ENCODE measurements around the gene SCN9A.

SCN9A gene

DNA sequence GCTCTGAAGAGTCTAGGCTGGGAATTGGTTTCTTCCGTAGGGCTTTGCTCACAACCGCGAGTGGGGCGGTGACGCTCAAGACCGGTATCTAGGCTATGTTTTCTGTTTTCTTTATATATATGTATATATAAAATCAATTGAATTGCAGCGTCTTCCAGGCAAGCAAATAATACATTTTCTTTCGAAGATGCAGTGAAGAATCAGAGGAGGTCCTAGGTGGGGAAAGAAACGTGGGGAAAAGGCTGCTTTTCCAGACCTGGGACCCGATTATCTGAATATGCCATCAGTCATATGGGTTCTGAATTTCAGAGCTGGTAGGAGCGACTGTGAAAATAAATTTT lies 714 bp upstream of the SCN9A start:
- peak overlapping the region; percentile 71 for H3K4me3 ChIP-seq (ENCODE audit: low read length)
- TF ChIP-seq, protein P1, sequence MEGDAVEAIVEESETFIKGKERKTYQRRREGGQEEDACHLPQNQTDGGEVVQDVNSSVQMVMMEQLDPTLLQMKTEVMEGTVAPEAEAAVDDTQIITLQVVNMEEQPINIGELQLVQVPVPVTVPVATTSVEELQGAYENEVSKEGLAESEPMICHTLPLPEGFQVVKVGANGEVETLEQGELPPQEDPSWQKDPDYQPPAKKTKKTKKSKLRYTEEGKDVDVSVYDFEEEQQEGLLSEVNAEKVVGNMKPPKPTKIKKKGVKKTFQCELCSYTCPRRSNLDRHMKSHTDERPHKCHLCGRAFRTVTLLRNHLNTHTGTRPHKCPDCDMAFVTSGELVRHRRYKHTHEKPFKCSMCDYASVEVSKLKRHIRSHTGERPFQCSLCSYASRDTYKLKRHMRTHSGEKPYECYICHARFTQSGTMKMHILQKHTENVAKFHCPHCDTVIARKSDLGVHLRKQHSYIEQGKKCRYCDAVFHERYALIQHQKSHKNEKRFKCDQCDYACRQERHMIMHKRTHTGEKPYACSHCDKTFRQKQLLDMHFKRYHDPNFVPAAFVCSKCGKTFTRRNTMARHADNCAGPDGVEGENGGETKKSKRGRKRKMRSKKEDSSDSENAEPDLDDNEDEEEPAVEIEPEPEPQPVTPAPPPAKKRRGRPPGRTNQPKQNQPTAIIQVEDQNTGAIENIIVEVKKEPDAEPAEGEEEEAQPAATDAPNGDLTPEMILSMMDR (conservative IDR thresholded peaks at IDR 0.05; ENCODE audit: low read length) = no peak
- DNase-seq (ENCODE audit: low read depth) = no peak

DNA sequence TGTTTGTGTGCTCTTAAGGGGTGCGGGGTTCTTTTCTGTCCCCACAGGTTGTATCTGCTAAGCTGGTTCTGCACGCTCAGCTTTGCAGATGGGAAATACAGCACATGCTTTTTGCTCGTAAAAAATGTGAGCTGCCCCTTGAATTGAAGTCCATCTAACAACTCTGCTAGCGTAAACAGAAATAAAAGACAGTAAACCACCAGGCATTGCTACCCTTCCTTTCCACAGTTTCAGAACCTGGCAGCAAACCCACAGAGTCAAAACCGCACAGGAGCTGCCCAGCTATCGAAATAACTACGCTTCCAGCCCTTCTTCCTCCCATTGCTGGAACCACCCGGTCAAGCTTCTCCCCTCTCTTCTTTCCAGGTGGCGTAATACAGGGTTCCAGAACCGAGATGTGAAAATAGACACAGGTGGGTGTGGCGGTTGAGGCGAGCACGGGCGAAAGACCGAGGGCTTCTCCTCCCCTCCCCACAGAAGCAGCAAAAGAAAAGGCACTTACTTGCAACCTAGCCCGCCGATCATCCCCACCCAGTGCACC lies 479 bp downstream of the SCN9A start:
- peak overlapping the region; percentile 71 for H3K4me3 ChIP-seq (ENCODE audit: low read length)
- no peak for DNase-seq (ENCODE audit: low read depth)
- TF ChIP-seq, protein P1 (conservative IDR thresholded peaks at IDR 0.05; ENCODE audit: low read length) = no peak

DNA sequence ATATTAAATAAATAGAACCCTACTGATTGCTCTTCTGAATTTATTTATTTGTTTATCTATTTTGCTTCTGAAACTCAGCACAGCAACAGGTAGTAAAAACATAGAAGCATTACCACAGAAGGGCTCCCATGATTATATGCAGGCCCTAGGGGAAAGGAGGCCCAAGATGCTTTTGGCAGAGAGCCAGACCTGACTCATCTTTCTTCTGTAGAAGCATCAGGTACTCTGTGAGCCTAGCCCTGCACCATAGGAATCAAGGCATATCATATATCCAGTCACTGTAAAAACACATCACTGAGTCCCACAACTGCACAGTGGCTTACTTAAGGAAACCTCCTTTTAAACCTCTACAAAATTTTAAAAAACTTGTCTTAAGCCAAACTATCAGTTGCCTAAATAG lies 1.8 kb downstream of the SCN9A start:
- TF ChIP-seq, protein P1 (conservative IDR thresholded peaks at IDR 0.05; ENCODE audit: low read length) = no peak
- no peak overlapping the region for H3K4me3 ChIP-seq (ENCODE audit: low read length)
- DNase-seq (ENCODE audit: low read depth) = no peak

DNA sequence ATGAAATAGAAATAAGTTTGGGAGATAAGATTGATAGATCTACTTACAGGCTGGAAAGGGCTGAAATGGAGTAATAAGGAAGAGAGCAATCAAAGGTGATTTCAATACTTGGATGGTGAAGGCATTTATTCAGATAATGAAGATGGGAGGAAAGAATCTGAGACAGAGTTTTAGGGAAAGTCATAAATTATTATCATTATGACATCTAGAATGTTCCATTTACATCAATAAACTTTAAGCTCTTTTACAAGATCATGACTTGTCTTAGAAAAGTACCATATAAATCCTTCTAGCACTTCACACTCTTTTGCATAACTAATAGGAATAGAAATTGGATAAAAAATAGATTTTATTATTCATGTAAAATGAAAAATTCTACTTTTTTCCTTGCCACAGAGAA lies 2.2 kb downstream of the SCN9A start:
- no peak for DNase-seq (ENCODE audit: low read depth)
- TF ChIP-seq, protein P1 (conservative IDR thresholded peaks at IDR 0.05; ENCODE audit: low read length) = no peak
- H3K4me3 ChIP-seq (ENCODE audit: low read length) = no peak overlapping the region

DNA sequence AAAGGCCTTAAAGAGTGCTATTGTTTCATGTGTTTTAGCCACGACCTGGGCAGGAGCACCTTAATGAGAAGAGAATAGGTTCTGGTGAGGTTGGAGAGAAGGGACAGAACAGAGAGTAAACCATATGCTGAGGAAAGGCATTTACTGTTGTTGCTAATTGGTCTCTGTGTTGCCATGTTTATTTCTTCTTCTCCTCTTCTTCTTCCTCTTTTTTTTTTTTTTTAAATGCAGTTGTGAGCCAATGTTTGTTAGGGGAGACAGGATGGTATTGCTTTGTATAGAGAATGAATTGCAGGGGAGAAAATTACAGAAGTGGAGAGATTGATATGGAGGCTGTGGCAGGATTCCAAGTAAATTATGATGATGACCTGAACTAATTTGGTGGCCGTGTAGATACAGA lies 2.6 kb downstream of the SCN9A start:
- no peak overlapping the region for H3K4me3 ChIP-seq (ENCODE audit: low read length)
- DNase-seq (ENCODE audit: low read depth) = no peak
- TF ChIP-seq, protein P1 (conservative IDR thresholded peaks at IDR 0.05; ENCODE audit: low read length) = no peak

DNA sequence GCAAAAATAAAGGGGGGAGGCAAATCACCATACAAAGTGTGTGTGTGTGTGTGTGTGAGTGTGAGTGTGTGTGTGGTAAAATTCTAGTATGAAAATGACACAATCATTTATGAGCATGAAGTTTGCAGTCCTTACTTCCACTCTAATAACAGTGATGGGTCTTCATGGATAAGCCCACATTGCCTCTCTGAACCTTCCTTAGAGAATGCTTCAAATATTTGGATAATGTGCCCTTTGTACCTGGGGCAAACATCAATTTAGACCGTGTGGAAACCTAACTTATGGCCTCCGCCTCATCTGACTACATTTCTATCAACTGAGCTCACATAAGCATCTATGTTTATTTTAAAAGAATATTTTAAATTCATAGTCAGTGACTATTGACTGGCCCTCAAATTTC lies 3.7 kb downstream of the SCN9A start:
- TF ChIP-seq, protein P1 (conservative IDR thresholded peaks at IDR 0.05; ENCODE audit: low read length) = no peak
- no peak for DNase-seq (ENCODE audit: low read depth)
- H3K4me3 ChIP-seq (ENCODE audit: low read length) = no peak overlapping the region

DNA sequence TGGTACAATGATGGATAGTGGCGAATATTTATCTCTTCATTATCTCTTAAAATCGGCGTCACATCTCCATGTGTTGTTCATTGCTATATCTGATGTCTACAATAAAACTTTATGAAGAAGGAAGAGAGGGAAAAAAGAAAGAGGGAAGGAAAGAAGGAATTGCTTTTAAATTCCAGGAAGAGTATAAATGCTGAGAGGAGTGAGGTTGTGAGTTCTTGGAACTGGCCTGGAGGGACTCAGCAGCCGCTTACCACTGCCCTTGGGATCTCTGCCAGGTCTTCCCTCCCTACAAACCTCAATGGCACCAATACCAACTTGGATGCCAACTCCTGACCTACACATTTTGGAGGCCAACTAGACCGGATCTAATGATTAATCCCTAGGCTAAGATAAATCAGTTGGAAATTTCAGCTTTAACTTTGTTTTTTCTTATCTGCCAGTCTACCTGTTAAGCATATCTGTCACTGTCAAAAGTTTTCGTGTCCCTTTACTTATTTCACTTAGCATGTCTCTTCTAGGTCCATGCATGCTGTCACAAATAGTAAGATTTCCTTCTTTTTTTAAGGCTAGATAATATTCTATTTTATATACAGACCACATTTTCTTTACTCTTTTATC lies 9.8 kb downstream of the SCN9A start:
- no peak overlapping the region for H3K4me3 ChIP-seq (ENCODE audit: low read length)
- DNase-seq (ENCODE audit: low read depth) = no peak
- TF ChIP-seq, protein P1 (conservative IDR thresholded peaks at IDR 0.05; ENCODE audit: low read length) = no peak

Data from AG10803 (cell line).